GM21447 (cell line): ENCODE results near the gene MRPL37.

ENCODE experiments used
- ATAC-seq: cut with Tn5 transposase; IDR thresholded peaks from one replicate; pipeline ENCODE4 v1.9.1; 2021; ENCODE audit not compliant: unreplicated experiment

The MRPL37 gene

DNA sequence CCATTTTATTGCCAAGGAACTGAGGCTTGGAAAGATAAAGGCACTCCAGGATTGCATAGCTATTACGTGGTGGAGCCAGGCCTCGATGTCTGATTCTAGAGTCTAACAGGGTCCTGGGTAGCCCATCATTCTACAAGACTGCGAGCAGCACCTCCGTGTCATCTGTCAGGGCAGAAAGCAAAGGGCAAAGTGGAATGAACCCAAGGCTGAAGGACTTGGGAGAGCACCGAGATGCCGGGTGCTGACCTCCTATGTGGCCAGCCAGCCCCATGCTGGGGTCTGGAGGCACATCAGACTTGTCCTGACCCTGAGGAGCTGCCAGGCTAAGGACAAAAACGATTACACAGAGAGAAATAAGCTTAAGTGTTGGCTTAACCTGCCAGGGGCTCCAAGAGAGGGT is 62.3 kb downstream of the MRPL37 start:
- no peak for ATAC-seq

DNA sequence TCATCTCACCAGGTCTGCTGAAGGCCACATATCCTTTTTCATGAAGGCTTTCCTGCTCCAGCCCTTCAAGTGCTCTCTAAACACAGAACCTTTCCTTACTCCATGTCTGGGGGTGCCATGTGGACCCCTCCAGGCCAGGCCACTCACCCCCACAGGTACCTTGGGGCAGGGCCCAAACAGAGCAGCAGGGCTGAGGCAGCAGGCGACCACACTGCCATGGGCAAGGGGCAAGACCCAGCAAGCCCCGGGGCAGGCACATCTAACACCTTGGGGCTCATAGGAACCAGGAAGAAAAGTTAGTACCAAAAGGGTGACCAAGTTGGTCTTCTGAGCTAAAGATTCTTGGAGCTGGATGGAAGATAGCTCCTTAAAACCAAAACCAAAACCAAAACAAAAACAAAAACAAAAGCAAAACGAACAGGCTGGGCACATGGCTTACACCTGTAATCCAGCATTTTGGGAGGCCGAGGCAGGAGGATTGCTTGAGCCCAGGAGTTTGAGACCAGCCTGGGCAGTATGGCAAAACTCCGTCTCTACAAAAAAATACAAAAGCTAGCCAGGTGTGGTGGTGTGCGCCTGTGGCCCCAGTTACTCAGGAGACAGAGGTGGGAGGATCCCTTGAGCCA is 63.7 kb downstream of the MRPL37 start:
- no peak for ATAC-seq

DNA sequence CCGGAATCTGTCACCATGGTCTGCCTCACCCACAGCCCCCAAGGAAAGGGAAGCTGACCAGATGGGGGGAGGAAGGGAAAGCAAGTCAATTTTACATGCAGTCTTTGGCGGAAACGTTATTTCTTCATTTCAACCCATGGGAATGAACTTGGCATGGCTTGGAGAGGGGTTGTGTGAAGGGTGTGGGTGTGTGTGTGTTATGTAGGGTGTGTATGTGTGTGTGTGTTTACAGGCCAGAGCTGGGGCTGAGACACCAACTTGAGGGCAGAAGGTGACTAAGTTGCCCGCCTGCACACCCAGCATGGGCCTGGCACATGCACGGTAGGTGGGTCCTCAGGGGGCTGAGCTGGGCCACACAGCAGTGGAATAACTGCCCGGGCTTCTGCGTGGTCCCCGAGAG is 65.2 kb downstream of the MRPL37 start:
- no peak for ATAC-seq

DNA sequence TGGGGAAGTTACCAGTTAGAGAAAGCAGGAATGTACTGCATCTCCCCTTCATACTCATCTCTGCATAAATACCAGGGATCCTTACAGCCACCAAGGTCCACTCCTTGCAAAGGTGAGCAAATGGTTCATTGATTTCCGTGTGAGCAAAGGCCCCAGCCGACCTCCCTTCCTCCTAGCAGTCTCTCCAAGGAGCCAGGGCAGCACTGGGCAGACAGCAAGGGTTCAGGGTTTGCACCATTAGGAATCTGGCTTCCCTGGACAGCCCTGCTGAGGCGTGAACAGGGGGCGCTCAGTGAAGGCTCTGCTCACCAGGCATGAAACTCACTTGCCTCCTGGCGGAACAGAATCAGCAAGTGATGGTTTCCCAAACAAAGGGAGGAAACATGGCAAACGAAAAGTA is 65.7 kb downstream of the MRPL37 start:
- no peak for ATAC-seq

DNA sequence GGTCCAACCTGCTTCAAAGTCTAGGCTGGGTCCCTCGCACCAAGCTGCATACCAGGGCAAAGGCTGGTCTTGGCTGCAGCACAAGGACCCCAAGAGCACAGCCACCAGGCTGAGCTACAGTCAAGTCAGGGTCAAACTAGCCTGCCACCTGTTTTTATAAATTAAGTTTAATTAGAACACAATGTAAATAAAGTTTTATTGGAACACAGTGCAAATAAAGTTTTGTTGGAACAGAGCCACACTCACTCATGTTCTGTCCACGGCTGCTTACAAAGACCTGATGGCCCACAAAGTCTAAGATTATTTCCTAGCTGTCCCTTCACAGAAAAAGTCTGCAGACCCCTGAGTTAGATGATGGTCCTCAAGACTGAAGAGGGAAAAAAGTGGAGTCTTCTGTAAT is 66.2 kb downstream of the MRPL37 start:
- ATAC-seq = no peak

DNA sequence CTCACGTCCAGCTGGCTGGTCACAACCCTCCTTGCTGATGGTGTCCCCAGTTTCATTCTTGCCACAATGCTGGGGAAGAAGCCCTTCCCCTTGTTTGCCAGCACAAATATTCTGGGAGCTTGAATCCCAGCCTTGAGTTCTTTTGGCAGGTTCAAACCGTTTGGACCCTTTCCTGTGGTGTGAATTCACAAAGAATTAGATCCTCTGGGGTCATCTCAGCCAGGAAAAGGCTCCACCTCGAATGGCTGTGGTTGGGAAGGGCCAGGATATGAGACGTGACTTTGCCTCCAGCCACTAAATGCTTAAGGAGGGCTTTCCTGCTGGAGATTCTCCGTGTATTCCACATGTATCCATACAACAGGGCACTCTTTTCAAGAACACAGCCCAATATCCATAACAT is 66.9 kb downstream of the MRPL37 start:
- ATAC-seq = no peak
